ENCODE results near the gene OGFOD1.

- TF ChIP-seq CTCF (IDR thresholded peaks at IDR 0.05; ENCODE audit: low read depth, low read length), result no peak
- no peak for TF ChIP-seq MYC (IDR thresholded peaks at IDR 0.05; ENCODE audit: low read depth, low read length)
- no peak for TF ChIP-seq POLR2A (IDR thresholded peaks at IDR 0.05; ENCODE audit: extremely low read depth, insufficient read length)
These were observed 13.3 kb upstream of the OGFOD1 start for GRCh38 chr16:56438038-56438437.

All from NB4 (cell line).